Measurements from ENCODE around the gene SPSB4.

SPSB4 gene

DNA sequence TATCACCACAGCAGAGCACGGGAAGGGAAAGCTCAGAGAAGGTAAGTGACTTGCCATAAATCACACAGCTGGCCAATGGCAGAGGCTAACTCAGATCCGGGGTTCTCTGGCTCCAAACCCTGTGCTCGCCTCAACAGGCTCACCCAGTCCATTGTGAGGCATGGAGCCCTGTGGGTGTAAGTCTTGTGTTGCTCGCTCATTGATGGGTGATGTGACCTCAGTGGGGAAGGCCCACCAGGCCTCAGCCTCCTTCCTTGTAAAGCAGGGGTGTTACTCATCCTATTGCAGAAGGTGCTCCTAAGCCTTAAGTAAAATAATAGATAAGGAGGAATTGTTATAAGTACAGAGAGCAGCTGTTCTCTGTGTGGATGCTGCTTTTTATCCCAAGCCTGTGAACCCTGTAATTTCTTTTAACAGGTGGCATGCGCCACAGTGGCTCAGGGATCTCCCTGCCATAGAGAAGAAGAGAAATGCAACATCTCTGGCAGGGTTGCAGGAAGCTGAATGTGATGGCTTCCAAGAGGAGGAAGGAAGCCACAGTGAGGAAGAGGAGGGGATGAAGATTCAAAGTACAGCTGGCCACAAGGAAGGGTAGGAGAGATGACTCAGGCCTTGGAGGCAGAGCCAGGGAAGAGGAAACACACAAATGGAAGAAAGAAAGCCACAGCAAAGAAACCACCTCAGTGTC is 30.9 kb upstream of the SPSB4 start:
- H3K9me3 ChIP-seq (ENCODE audit: control insufficient read depth, insufficient read depth, low read length), result no peaks in the 10 kb centered on the region
- no peak overlapping the region for H3K27ac ChIP-seq (ENCODE audit: low read length)
- WGBS (ENCODE audit: insufficient coverage, insufficient read length), result no CpG with 5 or more reads among the region's 5 CpGs
- H3K36me3 ChIP-seq (ENCODE audit: control insufficient read depth, insufficient read depth, low read length), result no peaks in the 10 kb centered on the region
- no peak overlapping the region for H3K4me3 ChIP-seq (ENCODE audit: low read length)
- H3K27me3 ChIP-seq (ENCODE audit: control insufficient read depth, insufficient read depth, low read length), result no peaks in the 10 kb centered on the region
- no peaks in the 10 kb centered on the region; the same call in 1 of the 2 replicates for H3K4me1 ChIP-seq (ENCODE audit: control insufficient read depth, insufficient read depth, low read length)
- DNase-seq (ENCODE audit: low read depth, low spot score), result no peak

DNA sequence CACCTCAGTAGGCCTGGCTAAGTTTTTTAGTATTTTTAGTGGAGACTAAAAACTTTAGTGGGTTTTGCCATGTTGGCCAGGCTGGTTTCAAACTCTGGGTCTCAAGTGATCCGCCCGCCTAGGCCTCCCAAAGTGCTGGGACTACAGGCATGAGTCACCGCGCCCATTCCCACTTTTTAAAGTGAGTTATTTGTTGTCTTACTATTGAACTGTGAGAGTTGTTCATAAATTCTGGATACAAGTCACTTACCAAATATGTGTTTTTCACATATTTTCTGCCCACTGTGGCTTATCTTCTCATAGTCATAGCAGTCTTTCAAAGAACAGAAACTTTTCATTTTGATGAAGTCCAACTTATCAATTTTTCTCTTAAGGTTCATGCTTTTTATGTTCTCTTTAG is 29.9 kb upstream of the SPSB4 start:
- Histone ChIP-seq H3K27ac (ENCODE audit: low read length) (no peak overlapping the region), H3K27me3 (ENCODE audit: control insufficient read depth, insufficient read depth, low read length) (no peaks in the 10 kb centered on the region), H3K4me1 (ENCODE audit: control insufficient read depth, insufficient read depth, low read length) (no peaks in the 10 kb centered on the region), H3K9me3 (ENCODE audit: control insufficient read depth, insufficient read depth, low read length) (no peaks in the 10 kb centered on the region), H3K36me3 (ENCODE audit: control insufficient read depth, insufficient read depth, low read length) (no peaks in the 10 kb centered on the region), H3K4me3 (ENCODE audit: low read length) (no peak overlapping the region)
- no CpG with 5 or more reads among the region's 4 CpGs for WGBS (ENCODE audit: insufficient coverage, insufficient read length)
- no peak for DNase-seq (ENCODE audit: low read depth, low spot score)

DNA sequence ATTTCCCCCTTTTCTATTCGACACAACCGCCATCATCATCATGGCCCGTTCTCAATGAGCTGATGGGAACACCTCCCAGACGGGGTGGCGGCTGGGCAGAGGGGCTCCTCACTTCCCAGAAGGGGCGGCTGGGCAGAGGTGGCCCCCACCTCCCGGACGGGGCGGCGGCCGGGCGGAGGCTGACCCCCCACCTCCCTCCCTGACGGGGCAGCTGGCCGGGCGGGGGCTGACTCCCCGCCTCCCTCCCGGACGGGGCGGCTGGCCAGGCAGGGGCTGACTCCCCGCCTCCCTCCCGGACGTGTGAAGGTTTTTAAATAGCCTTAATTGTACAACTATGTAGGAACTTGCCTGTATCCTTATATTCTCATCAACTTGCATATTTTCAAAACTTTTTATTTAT is 20.9 kb upstream of the SPSB4 start:
- H3K27ac ChIP-seq (ENCODE audit: low read length), result no peak overlapping the region
- no CpG with 5 or more reads among the region's 22 CpGs for WGBS (ENCODE audit: insufficient coverage, insufficient read length)
- H3K27me3 ChIP-seq (ENCODE audit: control insufficient read depth, insufficient read depth, low read length), result no peaks in the 10 kb centered on the region
- no peaks in the 10 kb centered on the region for H3K4me1 ChIP-seq (ENCODE audit: control insufficient read depth, insufficient read depth, low read length)
- no peaks in the 10 kb centered on the region for H3K36me3 ChIP-seq (ENCODE audit: control insufficient read depth, insufficient read depth, low read length)
- no peak overlapping the region for H3K4me3 ChIP-seq (ENCODE audit: low read length)
- H3K9me3 ChIP-seq (ENCODE audit: control insufficient read depth, insufficient read depth, low read length), result no peaks in the 10 kb centered on the region
- no peak for DNase-seq (ENCODE audit: low read depth, low spot score)

DNA sequence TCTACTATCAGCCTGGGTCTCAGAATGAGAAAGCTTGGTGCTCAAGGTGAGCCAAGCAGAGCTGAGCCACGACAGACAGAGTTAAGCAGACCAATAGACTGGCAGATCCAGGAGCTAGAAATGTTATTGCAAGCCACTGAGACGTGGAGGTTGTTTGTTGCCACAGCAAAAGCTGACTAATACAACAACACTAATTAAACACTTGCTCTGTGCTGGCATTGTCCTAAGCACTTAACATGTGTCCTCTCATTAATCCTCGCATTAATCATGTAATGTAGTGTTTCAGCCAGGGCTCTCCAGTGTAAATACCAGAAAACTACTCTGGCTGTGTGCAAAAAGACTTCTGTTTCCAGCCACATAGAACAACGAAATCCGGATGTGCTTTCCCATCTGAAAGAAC is 11.6 kb upstream of the SPSB4 start:
- no peaks in the 10 kb centered on the region for H3K36me3 ChIP-seq (ENCODE audit: control insufficient read depth, insufficient read depth, low read length)
- H3K9me3 ChIP-seq (ENCODE audit: control insufficient read depth, insufficient read depth, low read length), result no peaks in the 10 kb centered on the region
- H3K4me3 ChIP-seq (ENCODE audit: low read length), result no peak overlapping the region
- no peaks in the 10 kb centered on the region for H3K4me1 ChIP-seq (ENCODE audit: control insufficient read depth, insufficient read depth, low read length)
- DNase-seq (ENCODE audit: low read depth, low spot score), result no peak
- no peaks in the 10 kb centered on the region for H3K27me3 ChIP-seq (ENCODE audit: control insufficient read depth, insufficient read depth, low read length)
- no peak overlapping the region for H3K27ac ChIP-seq (ENCODE audit: low read length)
- WGBS (ENCODE audit: insufficient coverage, insufficient read length), result no CpG with 5 or more reads among the region's 5 CpGs

DNA sequence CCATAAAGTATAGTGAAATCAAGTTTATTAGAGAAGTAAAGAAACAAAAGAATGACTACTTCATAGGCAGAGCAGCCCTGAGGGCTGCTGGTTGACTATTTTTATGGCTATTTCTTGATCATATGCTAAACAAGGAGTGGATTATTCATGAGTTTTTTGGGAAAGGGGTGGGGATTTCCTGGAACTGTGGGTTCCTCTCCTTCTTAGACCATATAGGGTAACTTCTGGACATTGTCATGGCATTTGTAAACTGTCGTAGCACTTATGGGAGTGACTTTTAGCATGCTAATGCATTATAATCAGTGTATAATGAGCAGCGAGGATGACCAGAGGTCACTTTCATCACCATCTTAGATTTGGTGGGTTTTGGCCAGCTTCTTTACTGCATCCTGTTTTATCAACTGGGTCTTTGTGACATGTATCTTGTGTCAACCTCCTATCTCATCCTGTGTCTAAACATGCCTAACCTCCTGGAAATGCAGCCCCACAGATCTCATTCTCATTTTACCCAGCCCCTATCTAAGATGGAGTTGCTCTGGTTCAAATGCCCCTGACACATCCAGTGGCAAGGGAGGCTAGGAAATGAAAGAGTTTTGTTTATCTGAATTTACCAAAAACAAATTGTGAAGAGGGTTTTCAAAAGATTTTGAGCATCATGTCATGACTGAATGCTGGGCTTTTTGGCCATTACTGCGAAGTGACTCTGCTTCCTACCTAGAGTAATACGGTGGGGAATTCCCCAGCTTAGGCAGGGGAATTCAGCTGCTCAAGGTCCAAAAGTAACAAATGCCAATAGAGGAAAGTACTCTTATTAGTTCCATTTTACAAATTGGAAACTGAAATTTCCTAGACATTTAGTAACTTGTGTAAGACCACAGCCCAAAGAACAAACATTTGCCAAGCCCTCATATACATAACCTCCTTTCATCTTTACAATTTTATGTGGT is 6.2 kb upstream of the SPSB4 start:
- Histone ChIP-seq H3K4me1 (ENCODE audit: control insufficient read depth, insufficient read depth, low read length) (no peaks in the 10 kb centered on the region), H3K9me3 (ENCODE audit: control insufficient read depth, insufficient read depth, low read length) (no peaks in the 10 kb centered on the region), H3K27me3 (ENCODE audit: control insufficient read depth, insufficient read depth, low read length) (no peaks in the 10 kb centered on the region), H3K27ac (ENCODE audit: low read length) (no peak overlapping the region), H3K36me3 (ENCODE audit: control insufficient read depth, insufficient read depth, low read length) (no peaks in the 10 kb centered on the region), H3K4me3 (ENCODE audit: low read length) (no peak overlapping the region)
- DNase-seq (ENCODE audit: low read depth, low spot score), result no peak
- WGBS (ENCODE audit: insufficient coverage, insufficient read length), result no CpG with 5 or more reads among the region's 4 CpGs

DNA sequence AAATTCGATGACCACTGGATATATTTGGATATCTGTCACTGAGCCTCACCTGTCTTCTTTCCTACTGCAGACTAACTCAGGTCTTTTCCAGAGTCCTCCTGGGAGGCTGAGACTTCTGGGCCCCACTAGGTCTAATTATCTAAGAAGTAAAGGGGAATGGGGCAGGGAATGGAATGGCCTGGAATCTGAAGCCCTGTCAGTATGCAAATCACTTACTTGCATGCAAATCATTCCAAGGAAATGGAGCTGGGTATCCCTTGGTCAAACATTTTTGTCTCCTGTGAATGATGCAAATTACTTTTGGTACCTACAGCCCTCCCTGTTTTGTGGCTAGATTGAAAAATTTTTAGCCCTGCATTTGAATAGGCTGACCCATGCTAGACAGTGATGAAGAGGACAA is 5.3 kb upstream of the SPSB4 start:
- Histone ChIP-seq H3K4me1 (ENCODE audit: control insufficient read depth, insufficient read depth, low read length) (no peaks in the 10 kb centered on the region), H3K27me3 (ENCODE audit: control insufficient read depth, insufficient read depth, low read length) (no peaks in the 10 kb centered on the region), H3K4me3 (ENCODE audit: low read length) (no peak overlapping the region), H3K27ac (ENCODE audit: low read length) (no peak overlapping the region), H3K36me3 (ENCODE audit: control insufficient read depth, insufficient read depth, low read length) (no peaks in the 10 kb centered on the region), H3K9me3 (ENCODE audit: control insufficient read depth, insufficient read depth, low read length) (no peaks in the 10 kb centered on the region)
- no peak for DNase-seq (ENCODE audit: low read depth, low spot score)
- no CpG with 5 or more reads among the region's 1 CpG for WGBS (ENCODE audit: insufficient coverage, insufficient read length)

DNA sequence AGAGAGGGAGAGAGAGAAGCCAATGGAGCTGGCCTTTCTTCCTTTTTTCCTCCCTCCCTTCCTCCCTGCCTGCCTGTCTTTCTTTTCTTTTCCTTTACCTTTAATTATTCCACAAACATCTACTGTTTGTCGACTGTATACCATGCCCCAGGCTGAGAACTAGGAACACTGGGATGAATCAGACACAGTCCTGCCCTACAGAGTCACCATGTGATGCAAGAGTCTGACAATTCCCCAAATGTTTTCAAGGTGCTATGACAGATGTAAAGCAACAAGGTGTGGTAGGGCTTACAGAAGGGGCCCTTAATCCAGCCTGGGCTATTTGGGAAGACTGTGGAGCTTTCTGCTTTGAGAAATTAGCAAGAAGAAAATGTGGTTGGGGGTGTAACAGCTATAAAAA is 4.0 kb upstream of the SPSB4 start:
- DNase-seq (ENCODE audit: low read depth, low spot score), result no peak
- H3K4me1 ChIP-seq (ENCODE audit: control insufficient read depth, insufficient read depth, low read length), result no peaks in the 10 kb centered on the region
- no peak overlapping the region for H3K4me3 ChIP-seq (ENCODE audit: low read length)
- no peaks in the 10 kb centered on the region for H3K27me3 ChIP-seq (ENCODE audit: control insufficient read depth, insufficient read depth, low read length)
- no CpG with 5 or more reads among the region's 1 CpG for WGBS (ENCODE audit: insufficient coverage, insufficient read length)
- H3K27ac ChIP-seq (ENCODE audit: low read length), result no peak overlapping the region
- no peaks in the 10 kb centered on the region for H3K36me3 ChIP-seq (ENCODE audit: control insufficient read depth, insufficient read depth, low read length)
- H3K9me3 ChIP-seq (ENCODE audit: control insufficient read depth, insufficient read depth, low read length), result no peaks in the 10 kb centered on the region

DNA sequence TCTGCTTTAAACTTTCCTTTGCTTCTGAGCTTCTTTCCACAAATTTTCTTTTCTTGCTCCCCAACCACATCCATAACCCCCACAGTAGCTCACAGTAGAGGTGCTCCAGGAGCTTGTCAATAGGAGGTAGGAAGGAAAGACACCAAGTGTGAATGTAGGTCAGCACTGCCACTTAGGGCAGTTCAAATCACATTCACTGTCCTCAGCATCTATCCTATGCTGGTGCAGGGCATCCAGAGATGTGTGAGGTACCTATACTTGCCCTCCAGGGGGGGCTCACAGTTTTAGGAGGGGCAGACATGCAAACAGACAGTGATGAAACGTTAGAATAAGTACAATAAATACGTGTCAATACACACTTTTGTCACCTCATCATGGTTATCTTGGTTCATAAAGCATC is 1.5 kb upstream of the SPSB4 start:
- no peaks in the 10 kb centered on the region for H3K27me3 ChIP-seq (ENCODE audit: control insufficient read depth, insufficient read depth, low read length)
- no peak for DNase-seq (ENCODE audit: low read depth, low spot score)
- no peaks in the 10 kb centered on the region for H3K4me1 ChIP-seq (ENCODE audit: control insufficient read depth, insufficient read depth, low read length)
- H3K27ac ChIP-seq (ENCODE audit: low read length), result no peak overlapping the region
- WGBS (ENCODE audit: insufficient coverage, insufficient read length), result no CpG with 5 or more reads among the region's 2 CpGs
- no peak overlapping the region for H3K4me3 ChIP-seq (ENCODE audit: low read length)
- H3K9me3 ChIP-seq (ENCODE audit: control insufficient read depth, insufficient read depth, low read length), result no peaks in the 10 kb centered on the region
- no peaks in the 10 kb centered on the region for H3K36me3 ChIP-seq (ENCODE audit: control insufficient read depth, insufficient read depth, low read length)

DNA sequence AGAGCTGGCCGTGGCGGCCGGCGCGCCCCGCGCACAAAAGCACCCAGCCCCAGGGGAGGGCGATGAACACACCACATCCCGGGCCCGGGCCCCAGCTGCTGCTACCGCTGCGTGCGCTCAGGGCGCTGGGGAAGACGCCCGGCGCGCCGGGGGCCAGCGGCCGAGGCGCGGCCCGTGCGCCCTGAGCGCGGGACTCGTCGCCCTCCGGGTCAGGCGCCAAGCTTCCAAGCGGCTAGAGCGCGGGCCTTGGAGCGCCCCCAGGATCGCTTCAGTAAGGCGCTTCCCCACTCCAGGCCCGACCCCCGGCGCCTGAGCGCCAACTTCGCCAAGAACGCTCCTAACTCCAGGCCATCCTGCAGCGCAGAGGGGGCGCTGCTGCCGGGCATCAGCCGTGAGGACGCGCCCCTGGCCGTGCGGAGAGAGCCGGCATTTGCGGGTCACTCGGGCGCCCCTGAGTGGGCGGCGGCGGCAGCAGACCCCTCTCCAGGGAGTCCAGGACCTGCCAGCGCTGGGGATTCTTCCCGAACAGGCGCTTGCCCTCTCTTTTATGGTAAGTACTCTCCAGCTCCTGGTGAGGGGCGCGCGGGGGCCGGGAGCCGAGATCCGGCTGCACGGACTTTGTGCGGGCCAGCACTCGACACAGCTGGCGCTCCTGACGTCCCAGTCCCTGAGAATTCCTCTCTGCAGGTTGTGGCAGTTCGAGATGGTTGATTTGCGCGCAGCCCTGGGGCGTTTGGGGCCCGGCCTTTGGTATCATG is 475 bp downstream of the SPSB4 start:
- DNase-seq (ENCODE audit: low read depth, low spot score), result no peak
- no peaks in the 10 kb centered on the region for H3K27me3 ChIP-seq (ENCODE audit: control insufficient read depth, insufficient read depth, low read length)
- H3K27ac ChIP-seq (ENCODE audit: low read length), result no peak overlapping the region
- no peaks in the 10 kb centered on the region for H3K36me3 ChIP-seq (ENCODE audit: control insufficient read depth, insufficient read depth, low read length)
- WGBS (ENCODE audit: insufficient coverage, insufficient read length), result no CpG with 5 or more reads among the region's 77 CpGs
- no peaks in the 10 kb centered on the region for H3K9me3 ChIP-seq (ENCODE audit: control insufficient read depth, insufficient read depth, low read length)
- peak overlapping the region; percentile 76 for H3K4me3 ChIP-seq (ENCODE audit: low read length)
- no peaks in the 10 kb centered on the region for H3K4me1 ChIP-seq (ENCODE audit: control insufficient read depth, insufficient read depth, low read length)
